Kidney capillary endothelial cell (primary cell): ENCODE results near the gene SIM2.

Experiments
- DNase-seq: peaks from one replicate; pipeline ENCODE4 v3.0.0-alpha.2; 2018; ENCODE audit warnings: low spot score

Gene SIM2

DNA sequence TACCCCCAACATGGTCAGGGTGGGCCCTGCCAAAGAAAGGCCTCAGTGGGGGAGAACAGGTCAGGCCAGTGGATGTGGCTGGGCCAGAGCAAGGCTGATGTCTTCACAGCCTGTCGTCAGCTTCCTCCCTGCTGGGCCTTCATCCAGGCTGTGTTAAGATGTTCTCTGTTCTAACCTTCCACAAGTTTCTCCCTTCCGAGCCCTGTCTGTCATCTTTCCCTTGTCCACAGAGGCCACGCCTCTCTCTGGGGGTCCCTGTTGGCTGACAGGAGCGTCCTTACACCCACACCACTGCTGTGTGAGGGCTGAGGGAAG, 36.2 kb downstream of the SIM2 start:
- DNase-seq: no peak

- no peak for DNase-seq
Observed at GRCh38 chr21:36735724-36736320, 36.9 kb downstream of the SIM2 start.

- no peak for DNase-seq
Observed at GRCh38 chr21:36738489-36739126, 39.7 kb downstream of the SIM2 start.

DNA sequence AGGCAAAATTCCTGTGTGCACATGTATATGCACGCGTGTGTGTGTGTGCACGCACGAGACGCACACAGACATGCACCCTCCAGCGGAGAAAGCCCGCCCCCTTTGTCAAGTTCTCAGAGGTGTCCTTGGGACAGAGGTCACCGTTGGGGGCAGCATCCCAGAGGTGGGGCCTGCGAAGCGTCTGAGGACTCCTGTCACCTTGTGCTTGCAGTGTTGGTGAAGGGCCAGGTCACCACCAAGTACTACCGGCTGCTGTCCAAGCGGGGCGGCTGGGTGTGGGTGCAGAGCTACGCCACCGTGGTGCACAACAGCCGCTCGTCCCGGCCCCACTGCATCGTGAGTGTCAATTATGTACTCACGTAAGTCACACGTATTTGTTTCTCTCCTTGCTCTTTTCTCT, 42.6 kb downstream of the SIM2 start:
- no peak for DNase-seq

- DNase-seq: no peak
Observed at GRCh38 chr21:36743008-36743407, 44.1 kb downstream of the SIM2 start.

DNA sequence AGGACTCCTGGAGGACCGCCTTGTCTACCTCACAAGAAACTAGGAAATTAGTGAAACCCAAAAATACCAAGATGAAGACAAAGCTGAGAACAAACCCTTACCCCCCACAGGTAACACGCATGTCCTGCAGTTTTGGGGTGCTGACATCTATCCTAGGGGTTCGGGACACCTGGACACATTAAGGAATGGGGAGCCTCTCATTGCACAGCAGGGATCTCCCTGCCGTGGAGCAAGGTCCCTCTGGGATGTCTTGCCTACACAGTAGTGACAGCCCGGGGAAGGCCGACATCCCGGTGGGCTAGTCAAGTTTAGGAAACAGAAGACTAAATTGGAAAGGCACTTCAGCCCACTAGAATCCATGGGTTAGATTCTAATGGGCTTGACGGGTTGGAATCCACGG, 44.5 kb downstream of the SIM2 start:
- no peak for DNase-seq

GRCh38 chr21:36744190-36744559, 45.3 kb downstream of the SIM2 start:
- DNase-seq: no peak

DNA sequence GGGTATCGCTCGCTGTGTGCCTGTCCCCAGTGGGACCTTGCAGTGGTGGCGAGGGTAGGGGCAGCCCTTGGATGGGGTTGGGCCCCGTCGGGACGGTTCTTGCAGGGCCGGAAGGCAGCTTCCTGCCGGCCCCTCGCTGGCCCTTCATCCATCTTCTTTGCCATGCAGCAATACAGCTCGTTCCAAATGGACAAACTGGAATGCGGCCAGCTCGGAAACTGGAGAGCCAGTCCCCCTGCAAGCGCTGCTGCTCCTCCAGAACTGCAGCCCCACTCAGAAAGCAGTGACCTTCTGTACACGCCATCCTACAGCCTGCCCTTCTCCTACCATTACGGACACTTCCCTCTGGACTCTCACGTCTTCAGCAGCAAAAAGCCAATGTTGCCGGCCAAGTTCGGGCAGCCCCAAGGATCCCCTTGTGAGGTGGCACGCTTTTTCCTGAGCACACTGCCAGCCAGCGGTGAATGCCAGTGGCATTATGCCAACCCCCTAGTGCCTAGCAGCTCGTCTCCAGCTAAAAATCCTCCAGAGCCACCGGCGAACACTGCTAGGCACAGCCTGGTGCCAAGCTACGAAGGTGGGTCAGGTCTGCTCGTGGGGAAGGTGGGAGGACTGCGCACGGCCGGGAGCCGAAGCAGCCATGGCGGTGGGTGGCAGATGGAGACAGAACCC, 45.8 kb downstream of the SIM2 start:
- DNase-seq: no peak

DNA sequence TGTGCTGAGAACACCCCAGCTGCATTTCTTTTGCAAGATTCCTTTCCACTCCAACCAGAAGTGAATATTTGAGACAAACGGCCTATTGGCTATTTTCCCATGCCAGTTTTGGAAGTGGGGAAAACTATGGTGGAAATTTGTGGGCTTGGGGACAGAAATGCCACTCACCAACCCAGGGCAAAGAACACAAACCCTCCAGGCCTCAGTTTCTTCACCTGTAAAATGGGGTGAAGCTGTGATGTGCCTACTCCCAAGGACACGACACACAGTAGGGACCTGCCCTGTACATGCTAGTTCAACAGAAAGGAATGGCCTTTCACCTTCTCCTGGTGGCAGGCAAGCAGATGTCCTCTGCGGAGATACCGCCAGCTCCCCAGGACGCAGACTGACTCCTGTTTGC, 46.5 kb downstream of the SIM2 start:
- no peak for DNase-seq

DNA sequence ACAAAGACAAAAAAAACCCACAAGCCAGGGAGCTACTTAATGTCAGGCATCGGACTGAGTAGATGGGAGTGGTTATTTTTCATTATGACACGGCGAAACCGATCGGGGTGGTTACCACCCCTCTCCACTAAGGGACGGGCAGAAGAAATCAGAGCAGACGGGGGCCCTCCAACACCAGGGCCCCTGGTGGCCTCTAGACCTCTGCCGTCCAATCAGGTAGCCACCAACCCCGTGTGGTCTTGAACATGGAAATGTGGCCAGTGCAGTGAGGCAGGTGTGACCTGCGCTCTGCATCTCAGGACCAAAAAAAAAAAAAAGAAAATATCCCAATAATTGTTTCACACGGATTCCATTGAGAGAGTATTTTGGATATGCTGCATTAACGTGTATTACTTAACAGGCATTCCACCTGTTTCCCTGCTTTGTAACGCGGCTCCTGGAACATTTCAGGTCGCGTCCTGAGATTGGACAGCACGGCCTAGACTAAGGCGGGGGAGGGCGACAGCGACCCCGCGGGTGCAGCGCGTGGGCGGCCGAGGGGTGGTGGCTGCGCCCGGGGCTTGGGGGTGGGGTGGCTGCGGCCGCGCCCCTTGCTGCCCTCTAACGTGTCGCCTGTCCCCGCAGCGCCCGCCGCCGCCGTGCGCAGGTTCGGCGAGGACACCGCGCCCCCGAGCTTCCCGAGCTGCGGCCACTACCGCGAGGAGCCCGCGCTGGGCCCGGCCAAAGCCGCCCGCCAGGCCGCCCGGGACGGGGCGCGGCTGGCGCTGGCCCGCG, 48.3 kb downstream of the SIM2 start:
- DNase-seq: no peak

GRCh38 chr21:36747815-36748383, 49.0 kb downstream of the SIM2 start:
- peak; percentile 45 for DNase-seq

DNA sequence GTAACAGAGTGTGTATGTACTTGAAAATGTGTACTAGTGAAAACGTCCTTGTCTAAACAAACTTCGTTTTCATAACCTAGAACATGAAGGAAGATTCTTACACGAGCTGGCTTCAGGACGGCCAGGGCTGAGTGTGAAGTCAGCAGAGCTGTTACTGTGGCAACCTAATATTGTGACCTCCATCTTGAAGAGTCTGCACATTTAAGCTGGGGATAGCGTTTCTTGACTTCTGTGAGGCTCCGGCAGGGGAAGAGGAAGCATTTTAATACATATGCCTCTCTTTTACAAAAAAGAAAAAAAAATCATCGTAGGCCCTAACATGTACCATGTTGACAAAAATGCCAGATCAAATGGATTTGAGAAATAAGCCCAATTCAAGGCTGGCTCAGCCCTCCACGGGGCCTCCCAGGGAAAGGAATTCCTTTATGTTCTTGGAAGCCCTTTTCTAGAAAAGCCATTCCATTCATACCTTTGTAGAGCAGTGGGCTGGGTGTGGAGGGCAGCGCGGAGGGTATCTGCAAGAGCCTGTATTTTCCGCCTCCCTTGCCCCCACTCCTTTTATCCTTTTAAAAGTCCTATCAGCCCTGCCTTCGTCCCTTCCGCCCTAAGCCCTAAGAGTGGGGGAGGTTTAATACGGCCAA, 51.1 kb downstream of the SIM2 start:
- no peak for DNase-seq

GRCh38 chr21:36750576-36750959, 51.7 kb downstream of the SIM2 start:
- DNase-seq: no peak

DNA sequence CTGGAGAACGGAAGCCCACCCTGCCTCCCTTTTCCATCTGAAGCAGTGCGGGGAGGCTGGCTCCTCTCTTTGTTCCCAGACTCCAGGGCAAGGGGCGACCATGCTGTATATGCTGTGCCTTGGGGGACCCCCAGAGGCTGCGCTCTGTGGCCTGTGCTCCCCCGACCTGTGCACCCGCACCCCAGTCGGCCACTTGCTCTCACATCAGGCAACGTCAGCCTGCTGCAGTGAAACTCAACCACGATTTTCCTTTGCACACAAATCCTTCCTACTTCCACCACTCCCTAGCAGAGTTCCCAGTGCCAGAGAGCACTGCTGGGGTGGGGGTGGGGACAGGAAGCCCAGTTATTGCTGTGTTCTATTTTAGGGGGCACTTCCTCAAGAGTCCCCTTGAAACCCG, 52.5 kb downstream of the SIM2 start:
- DNase-seq: no peak

DNA sequence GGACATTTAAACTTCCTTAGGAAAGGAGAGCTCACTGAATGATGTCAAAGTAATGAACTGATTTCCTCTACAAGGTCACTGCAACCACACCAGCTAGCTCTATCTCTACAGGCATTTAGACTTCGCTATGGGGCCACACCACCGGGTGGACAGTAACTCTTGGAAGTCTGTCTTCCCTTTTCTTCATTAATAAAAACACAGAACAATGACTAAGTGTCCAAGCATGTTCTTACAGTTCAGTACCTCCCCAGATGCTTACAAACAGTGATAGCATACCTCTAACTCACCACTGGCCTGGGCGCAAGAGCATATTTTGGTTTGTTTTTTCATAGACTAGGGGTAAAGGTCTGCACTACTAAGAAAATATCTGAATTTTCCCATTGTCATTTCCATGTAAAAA, 54.6 kb downstream of the SIM2 start:
- no peak for DNase-seq

GRCh38 chr21:36754241-36754898, 55.5 kb downstream of the SIM2 start:
- DNase-seq: no peak

DNA sequence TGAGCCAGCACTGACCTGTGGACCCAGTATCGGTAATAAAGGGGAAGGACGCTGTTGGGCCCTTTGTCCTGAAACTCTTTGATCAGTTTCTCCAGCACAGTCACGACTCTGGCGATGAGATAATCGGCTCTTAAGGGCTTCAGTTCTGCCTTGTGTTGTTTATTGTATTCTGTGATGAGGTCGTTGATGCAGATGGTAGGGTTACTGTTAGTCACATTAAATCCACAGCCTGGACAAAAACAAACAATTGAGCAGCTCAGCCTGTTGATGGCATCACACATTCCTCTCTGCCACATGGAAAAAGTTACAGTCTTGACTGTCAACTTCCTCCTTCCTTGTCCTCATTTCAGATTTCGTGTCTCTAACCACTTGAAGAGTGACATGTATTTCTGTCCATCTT, 57.6 kb downstream of the SIM2 start:
- DNase-seq: peak; percentile 23

- DNase-seq: no peak
Observed at GRCh38 chr21:36757196-36757595, 58.3 kb downstream of the SIM2 start.

DNA sequence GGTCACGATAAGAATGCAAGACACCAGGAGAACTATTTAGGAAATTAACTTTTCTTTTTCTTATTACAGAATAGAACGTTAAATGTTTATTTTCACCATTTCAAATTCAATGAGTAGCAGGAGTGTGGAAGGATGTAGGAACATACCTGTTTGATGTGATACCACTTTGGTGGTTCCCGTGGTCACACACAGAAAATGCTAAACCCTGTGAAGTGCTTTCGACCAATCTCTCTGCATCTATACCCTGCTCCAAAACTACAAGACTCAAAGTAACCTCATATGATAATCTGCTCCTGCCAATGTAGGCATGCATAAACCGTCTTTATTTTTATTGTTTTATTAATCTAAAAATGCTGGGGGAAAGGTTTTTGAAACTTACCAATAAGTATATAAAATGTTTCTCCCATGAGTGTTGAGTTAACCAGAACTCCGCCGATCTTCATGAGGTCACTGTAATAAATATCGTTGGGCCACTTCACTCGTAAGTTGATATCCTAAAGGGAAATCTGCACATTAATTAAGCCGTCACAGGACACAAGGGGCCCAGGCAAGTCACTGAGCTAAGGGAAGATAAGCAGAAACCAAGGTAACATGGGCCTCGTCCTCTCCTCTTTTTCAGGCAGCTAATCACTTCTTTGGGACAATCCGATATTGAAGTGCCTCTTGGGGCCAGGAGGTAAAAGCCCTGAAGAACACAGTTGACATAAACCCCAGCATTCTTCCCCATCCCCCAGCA, 60.6 kb downstream of the SIM2 start:
- no peak for DNase-seq

GRCh38 chr21:36761685-36762084, 62.8 kb downstream of the SIM2 start:
- no peak for DNase-seq

- DNase-seq: no peak
Observed at GRCh38 chr21:36762642-36763041, 63.7 kb downstream of the SIM2 start.
